Naive thymus-derived CD8-positive, alpha-beta T cell (primary cell): ENCODE results near the gene ORC1. TPM values are rescaled to one million over a fixed set of nuclear protein-coding genes. Genes with fewer than 3 reads are reported as not detected.

Source experiments
- ATAC-seq, 2 donors: fragments of 150-1000 bp; cut with Tn5 transposase in 1 of 2; sonication (Bioruptor Pico), chemical (Tn5 transposase) in 1 of 2; 1 replicate in 1 of 2; 2 replicates in 1 of 2; pipeline ENCODE4 v1.10.0; 2021; ENCODE audit warnings: mild to moderate bottlenecking in 2 of 2, moderate library complexity in 2 of 2
- POLR2A ChIA-PET: fragments of 350-600 bp; sonication (Branson Sonifier 250); formaldehyde crosslinking; loops from one replicate; lab custom pipeline; 2021; ENCODE audit warnings: antibody characterized with exemption; lab: Charles Lee
- DNase-seq, 10 donors: peaks; one replicate each; pipeline versions ENCODE4 v3.0.0 to v3.0.0-alpha.2; 2020 to 2022
- H3K27ac Mint-ChIP-seq, 10 donors: one replicate each; pipeline ENCODE4 v1.8.0; 2020 to 2022; ENCODE audit warnings: mild to moderate bottlenecking in 10 of 10, mixed read lengths in 10 of 10, moderate library complexity in 4 of 10, inconsistent platforms in 1 of 10
- H3K27me3 Mint-ChIP-seq, 5 donors: one replicate each; pipeline ENCODE4 v1.8.0; 2021 to 2022; ENCODE audit warnings: mixed read lengths in 5 of 5
- H3K36me3 Mint-ChIP-seq, 3 donors: one replicate each; pipeline ENCODE4 v1.8.0; 2020 to 2022; ENCODE audit warnings: mixed read lengths in 3 of 3, mild to moderate bottlenecking in 2 of 3, inconsistent platforms in 1 of 3
- H3K4me1 Mint-ChIP-seq, 4 donors: one replicate each; pipeline ENCODE4 v1.8.0; 2021 to 2022; ENCODE audit warnings: mixed read lengths in 4 of 4
- H3K4me3 Mint-ChIP-seq, 10 donors: one replicate each; pipeline ENCODE4 v1.8.0; 2020 to 2022; ENCODE audit warnings: mild to moderate bottlenecking in 10 of 10, mixed read lengths in 10 of 10, moderate library complexity in 6 of 10, inconsistent platforms in 1 of 10
- H3K9me3 Mint-ChIP-seq, 9 donors: one replicate each; pipeline ENCODE4 v1.8.0; 2020 to 2022; ENCODE audit warnings: mixed read lengths in 9 of 9, mild to moderate bottlenecking in 3 of 9, inconsistent platforms in 1 of 9, moderate library complexity in 1 of 9
- polyA plus RNA-seq, 3 donors: library from polyadenylated mRNA; unstranded; fragments of 300-500 nt; fragmentation: Illumina TruSeq; gene quantifications; one replicate each; pipeline ENCODE4 v1.2.3, GENCODE V29; 2021
- total RNA-seq, 8 experiments: library from RNA in 2 of 8; stranded (reverse) in 2 of 8; gene quantifications; one replicate each; pipeline ENCODE4 v1.2.3 and lab custom pipeline; 2021 to 2026

Gene ORC1
- total and polyA plus RNA-seq, 5 experiments from 2014 or later: 0.18 to 1.2 (median 1.0) TPM; not detected in 2

DNA sequence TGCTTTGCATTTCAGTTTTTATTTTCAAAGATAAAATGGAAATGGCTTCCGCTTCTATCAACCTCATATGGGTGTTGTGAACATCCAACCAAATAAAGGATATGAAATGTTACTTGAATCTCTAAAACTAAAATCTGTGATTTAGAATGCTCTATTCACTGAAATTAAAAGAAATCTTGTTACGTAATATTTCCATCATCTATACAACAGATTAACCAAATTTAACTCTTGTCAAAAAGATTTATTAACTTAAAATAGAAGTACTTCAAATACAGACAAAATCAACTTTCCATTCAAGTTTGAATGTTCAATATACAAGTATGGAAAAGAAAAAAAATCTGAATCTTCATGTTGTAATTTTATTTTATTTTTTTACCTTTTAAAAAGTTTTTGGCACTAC lies 18.8 kb upstream of the ORC1 start:
- no peak for DNase-seq
- H3K4me1 Mint-ChIP-seq: peaks cover 26 to 57% (median 55%) of the 10 kb centered on the region in 4 donors
- peak overlapping the region in 9 of 10 donors; percentile 11 to 84 (median 61) for H3K27ac Mint-ChIP-seq
- no peaks in the 10 kb centered on the region for H3K27me3 Mint-ChIP-seq
- POLR2A ChIA-PET: interaction anchor here (0.6 to 2.5 kb wide), 9 partner anchors 9 to 498 kb away, joined by 3 to 33 read pairs (median 3); partner anchors contain the start of genes CC2D1B, ECHDC2, ORC1 and PRPF38A
- no peak overlapping the region for H3K4me3 Mint-ChIP-seq
- H3K36me3 Mint-ChIP-seq: peaks cover 0 to 34% (median 12%) of the 10 kb centered on the region in 3 donors
- ATAC-seq: no peak
- H3K9me3 Mint-ChIP-seq: no peaks in the 10 kb centered on the region

DNA sequence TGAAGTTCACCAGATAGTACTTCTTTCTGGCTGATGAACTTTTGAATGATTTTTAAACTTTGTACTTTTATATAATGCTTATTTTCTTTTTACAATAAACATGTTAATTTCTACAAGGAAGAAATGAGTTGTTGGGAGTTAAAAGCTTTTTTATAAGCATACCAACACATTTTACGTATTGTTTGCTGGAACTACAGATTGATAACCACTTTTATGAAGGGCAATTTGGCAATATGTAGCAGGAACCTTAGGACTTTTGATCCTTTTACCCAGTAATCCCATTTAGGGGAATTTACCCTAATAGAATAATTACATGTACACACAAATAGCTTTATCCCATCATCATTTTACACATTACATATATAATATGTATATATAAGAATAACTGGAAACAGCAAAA lies 16.5 kb upstream of the ORC1 start:
- Mint-ChIP-seq H3K27me3 (no peaks in the 10 kb centered on the region), H3K4me3 (no peak overlapping the region), H3K9me3 (no peaks in the 10 kb centered on the region), H3K4me1 (peaks cover 25 to 53% (median 51%) of the 10 kb centered on the region in 4 donors), H3K27ac (peak overlapping the region in 2 of 10 donors; percentile 46 to 88), H3K36me3 (peaks cover 8 to 50% (median 14%) of the 10 kb centered on the region in 3 donors)
- ATAC-seq (no peak), DNase-seq (no peak)
- POLR2A ChIA-PET: interaction anchor here (0.6 to 0.9 kb wide), 2 partner anchors 84 to 215 kb away, joined by 3 to 5 read pairs; no protein-coding TSS in a partner anchor

DNA sequence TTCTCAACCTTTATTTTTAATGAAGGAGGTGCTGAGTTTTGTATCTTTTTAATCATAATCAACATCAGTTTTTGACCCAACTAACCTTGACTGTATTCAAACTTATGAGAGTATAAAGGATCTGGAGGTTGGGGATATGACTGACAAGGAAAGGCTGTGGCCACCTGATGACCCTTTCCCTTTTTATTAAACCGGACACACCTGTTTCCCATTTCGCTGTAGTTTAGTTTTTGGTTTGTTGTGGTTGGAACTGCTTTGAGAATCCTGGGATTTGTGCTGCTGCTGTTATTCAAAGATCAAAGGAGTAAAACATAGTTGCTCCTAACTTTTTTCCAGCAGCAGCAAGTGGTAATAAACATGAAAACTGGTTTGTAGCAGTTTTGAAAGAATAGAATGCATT lies 12.6 kb upstream of the ORC1 start:
- no peak overlapping the region for H3K4me3 Mint-ChIP-seq
- no peak for ATAC-seq
- H3K27me3 Mint-ChIP-seq: no peaks in the 10 kb centered on the region
- peak overlapping the region in 3 of 10 donors; percentile 11 to 66 (median 55) for H3K27ac Mint-ChIP-seq
- H3K36me3 Mint-ChIP-seq: peaks cover 8 to 78% (median 29%) of the 10 kb centered on the region in 3 donors
- POLR2A ChIA-PET: interaction anchor here (0.6 to 1.3 kb wide), 2 partner anchors 13 to 580 kb away, joined by 3 to 4 read pairs; partner anchors contain the start of genes ORC1 and PRPF38A
- H3K4me1 Mint-ChIP-seq: peaks cover 15 to 29% (median 22%) of the 10 kb centered on the region in 4 donors
- H3K9me3 Mint-ChIP-seq: no peaks in the 10 kb centered on the region
- no peak for DNase-seq

DNA sequence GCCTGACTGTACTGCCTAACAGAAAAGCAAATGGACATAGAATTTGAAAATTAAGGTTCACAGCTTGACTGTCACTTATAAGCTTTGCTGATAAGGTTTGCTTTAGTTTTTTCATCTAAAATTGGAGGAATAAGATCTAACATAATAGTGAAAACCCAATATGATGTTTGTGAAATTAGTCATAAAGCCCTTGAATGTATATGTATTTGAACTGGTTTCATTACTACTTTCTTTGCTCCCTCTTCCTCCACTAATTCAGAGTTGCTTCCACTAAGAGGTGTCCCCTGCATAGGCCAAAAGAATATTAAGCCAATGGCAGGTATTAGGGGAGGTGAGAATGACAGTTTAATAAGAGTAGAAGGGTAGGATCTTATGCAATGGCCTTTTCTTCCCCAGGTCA lies 10.7 kb upstream of the ORC1 start:
- Mint-ChIP-seq H3K4me3 (no peak overlapping the region), H3K36me3 (peaks cover 8 to 92% (median 35%) of the 10 kb centered on the region in 3 donors), H3K27me3 (no peaks in the 10 kb centered on the region), H3K4me1 (peaks cover 17 to 29% (median 19%) of the 10 kb centered on the region in 4 donors), H3K9me3 (no peaks in the 10 kb centered on the region), H3K27ac (peak overlapping the region in 4 of 10 donors; percentile 8 to 48 (median 24))
- POLR2A ChIA-PET: interaction anchor here (0.7 kb wide), 1 partner anchor 214 kb away, joined by 3 read pairs; no protein-coding TSS in a partner anchor
- DNase-seq (no peak), ATAC-seq (no peak)

DNA sequence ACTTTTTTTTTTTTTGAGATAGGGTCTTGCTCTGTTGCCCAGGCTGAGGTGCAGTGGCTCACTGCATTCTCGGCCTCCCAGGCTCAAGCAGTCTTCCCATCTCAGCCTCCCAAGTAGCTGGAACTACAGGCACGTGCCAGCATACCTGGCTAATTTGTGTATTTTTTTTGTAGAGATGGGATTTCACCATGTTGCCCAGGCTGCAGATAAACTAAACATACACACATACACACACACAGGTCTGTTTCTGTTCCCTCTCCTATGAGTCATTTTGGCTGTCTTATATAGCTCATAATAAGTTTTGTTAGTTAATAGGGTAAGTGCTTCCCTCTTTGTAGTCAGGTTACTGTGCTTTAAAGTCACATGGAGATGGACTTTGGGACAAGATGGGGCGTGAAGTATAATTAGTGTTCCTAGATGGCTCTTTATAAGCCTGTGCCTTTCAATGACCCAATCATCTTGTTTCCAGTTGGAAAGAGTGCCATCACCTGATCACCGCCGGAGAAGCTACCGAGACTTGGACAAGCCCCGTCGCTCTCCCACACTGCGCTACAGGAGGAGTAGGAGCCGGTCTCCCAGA lies 9.3 kb upstream of the ORC1 start:
- DNase-seq (no peak), ATAC-seq (no peak)
- Mint-ChIP-seq H3K36me3 (peaks cover 8 to 89% (median 35%) of the 10 kb centered on the region in 3 donors), H3K27me3 (no peaks in the 10 kb centered on the region), H3K9me3 (no peaks in the 10 kb centered on the region), H3K4me1 (peaks cover 7 to 24% (median 15%) of the 10 kb centered on the region in 4 donors), H3K4me3 (no peak overlapping the region), H3K27ac (peak overlapping the region in 1 of 10 donors; percentile 53)
- POLR2A ChIA-PET: interaction anchor here (0.8 to 1.6 kb wide), 2 partner anchors 9 to 10 kb away, joined by 3 to 11 read pairs; partner anchors contain the start of genes ORC1 and PRPF38A

DNA sequence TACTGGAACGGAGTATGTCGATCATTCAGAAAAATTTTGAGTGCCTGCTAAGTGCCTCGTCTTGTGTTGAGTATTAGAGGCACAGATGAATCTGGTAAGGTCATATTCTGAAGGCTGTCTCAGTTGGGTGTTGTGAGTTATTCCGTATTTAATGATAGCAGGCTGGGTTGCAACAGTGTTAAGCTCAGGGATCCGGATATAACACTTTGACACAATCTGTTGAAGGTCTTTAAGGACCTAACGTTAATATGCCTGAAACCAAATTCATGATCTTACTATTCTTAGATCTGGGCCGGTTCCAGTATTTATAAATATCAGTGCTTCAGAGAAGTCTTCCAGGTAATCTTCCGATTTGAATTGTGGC lies 734 bp upstream of the ORC1 start:
- H3K36me3 Mint-ChIP-seq: peaks cover 0 to 36% (median 12%) of the 10 kb centered on the region in 3 donors
- peaks cover 13 to 46% (median 42%) of the 10 kb centered on the region in 4 donors for H3K4me1 Mint-ChIP-seq
- DNase-seq (no peak), ATAC-seq (no peak)
- peak overlapping the region; percentile 97 to 100 (median 99) for H3K4me3 Mint-ChIP-seq
- H3K27ac Mint-ChIP-seq: peak overlapping the region; percentile 93 to 99 (median 99)
- POLR2A ChIA-PET: interaction anchor here (0.6 to 3.0 kb wide), 16 partner anchors 8 to 350 kb away, joined by 3 to 51 read pairs (median 6); partner anchors contain the start of genes BTF3L4, CC2D1B, SHISAL2A and TUT4
- H3K27me3 Mint-ChIP-seq: no peaks in the 10 kb centered on the region
- H3K9me3 Mint-ChIP-seq: no peaks in the 10 kb centered on the region

DNA sequence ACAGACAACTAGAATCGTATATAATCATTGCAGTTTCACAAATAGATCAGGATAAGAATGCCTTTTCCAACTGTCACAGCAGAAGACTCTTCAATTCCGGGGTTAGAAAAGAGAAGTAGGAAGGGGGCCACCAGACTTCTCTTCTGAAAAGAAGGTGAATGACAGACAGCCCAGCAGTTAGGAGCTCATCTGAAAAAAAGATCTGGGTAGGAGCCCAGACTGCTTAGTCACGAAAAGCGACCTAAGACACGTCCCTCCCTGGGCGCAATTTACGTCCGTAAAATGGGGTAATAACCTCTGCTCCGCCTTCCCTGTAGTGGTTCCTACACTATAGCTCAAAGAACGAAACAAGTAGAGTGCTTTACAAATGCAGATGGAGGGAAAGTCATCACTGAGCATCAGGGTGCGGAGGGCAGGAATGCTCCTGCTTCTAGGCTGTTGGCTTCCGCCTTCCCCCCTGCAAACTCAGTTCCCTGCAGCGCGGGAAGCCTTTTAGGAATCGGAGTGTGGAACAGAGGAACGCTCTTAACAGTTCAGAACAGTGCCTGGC lies 582 bp downstream of the ORC1 start:
- ATAC-seq (peak; percentile 21 to 28), DNase-seq (peak in 8 of 10 donors; percentile 6 to 52 (median 44))
- peak overlapping the region; percentile 97 to 100 (median 99) for H3K4me3 Mint-ChIP-seq
- no peaks in the 10 kb centered on the region for H3K27me3 Mint-ChIP-seq
- H3K4me1 Mint-ChIP-seq: peaks cover 11 to 42% (median 38%) of the 10 kb centered on the region in 4 donors
- H3K9me3 Mint-ChIP-seq: no peaks in the 10 kb centered on the region
- H3K27ac Mint-ChIP-seq: peak overlapping the region; percentile 93 to 99 (median 99)
- peaks cover 0 to 29% (median 7%) of the 10 kb centered on the region in 3 donors for H3K36me3 Mint-ChIP-seq
- POLR2A ChIA-PET: interaction anchor here (0.6 to 3.0 kb wide), 17 partner anchors 10 to 348 kb away, joined by 3 to 51 read pairs (median 6); partner anchors contain the start of genes BTF3L4, CC2D1B, SHISAL2A and TUT4

DNA sequence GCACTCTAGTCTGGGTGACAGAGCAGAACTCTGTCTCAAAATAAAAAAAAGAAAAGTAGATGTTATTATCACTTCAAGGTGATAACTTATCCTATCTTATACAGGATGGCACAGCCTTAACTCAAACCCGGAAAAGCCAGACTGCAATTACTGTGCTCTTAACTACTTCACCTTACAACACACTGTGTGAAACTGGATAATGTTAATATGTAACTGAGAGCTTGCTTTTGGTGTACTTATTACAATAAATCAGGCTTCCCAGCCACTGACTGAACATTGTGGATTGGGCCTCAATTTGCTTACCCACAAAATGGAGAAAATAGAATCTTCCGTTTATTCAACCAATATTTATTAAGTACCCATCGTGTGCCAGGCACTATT lies 1.4 kb downstream of the ORC1 start:
- no peaks in the 10 kb centered on the region for H3K27me3 Mint-ChIP-seq
- peaks cover 11 to 40% (median 35%) of the 10 kb centered on the region in 4 donors for H3K4me1 Mint-ChIP-seq
- POLR2A ChIA-PET: interaction anchor here (3.0 kb wide), 1 partner anchor 10 kb away, joined by 11 read pairs; no protein-coding TSS in a partner anchor
- DNase-seq (no peak), ATAC-seq (no peak)
- H3K27ac Mint-ChIP-seq: peak overlapping the region in 1 of 10 donors; percentile 93
- no peaks in the 10 kb centered on the region for H3K9me3 Mint-ChIP-seq
- H3K4me3 Mint-ChIP-seq: peak overlapping the region in 8 of 10 donors; percentile 18 to 100 (median 99)
- peaks cover 0 to 23% (median 7%) of the 10 kb centered on the region in 3 donors for H3K36me3 Mint-ChIP-seq

DNA sequence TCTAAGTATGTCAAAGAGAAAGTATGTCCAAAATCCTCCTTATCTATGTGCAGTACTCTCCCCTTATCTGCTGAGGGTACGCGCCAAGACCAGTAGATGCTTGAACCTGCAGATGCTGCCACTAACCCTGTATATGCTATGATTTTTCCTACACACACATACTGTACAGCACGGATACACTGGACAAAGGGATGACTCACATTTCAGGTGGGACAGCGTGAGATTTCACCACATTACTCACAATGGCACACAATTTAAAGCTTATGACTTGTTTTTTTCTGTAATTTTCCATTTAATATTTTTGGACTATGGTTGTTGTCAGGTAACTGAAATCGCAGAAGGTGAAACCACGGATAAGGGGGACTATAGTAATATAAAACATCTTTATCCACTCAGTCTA lies 4.1 kb downstream of the ORC1 start:
- no peak overlapping the region for H3K27ac Mint-ChIP-seq
- ATAC-seq: no peak
- no peaks in the 10 kb centered on the region for H3K9me3 Mint-ChIP-seq
- POLR2A ChIA-PET: no interaction called here
- H3K27me3 Mint-ChIP-seq: no peaks in the 10 kb centered on the region
- no peaks in the 10 kb centered on the region for H3K36me3 Mint-ChIP-seq
- H3K4me1 Mint-ChIP-seq: peaks cover 9 to 21% (median 16%) of the 10 kb centered on the region in 4 donors
- no peak overlapping the region for H3K4me3 Mint-ChIP-seq
- DNase-seq: no peak

DNA sequence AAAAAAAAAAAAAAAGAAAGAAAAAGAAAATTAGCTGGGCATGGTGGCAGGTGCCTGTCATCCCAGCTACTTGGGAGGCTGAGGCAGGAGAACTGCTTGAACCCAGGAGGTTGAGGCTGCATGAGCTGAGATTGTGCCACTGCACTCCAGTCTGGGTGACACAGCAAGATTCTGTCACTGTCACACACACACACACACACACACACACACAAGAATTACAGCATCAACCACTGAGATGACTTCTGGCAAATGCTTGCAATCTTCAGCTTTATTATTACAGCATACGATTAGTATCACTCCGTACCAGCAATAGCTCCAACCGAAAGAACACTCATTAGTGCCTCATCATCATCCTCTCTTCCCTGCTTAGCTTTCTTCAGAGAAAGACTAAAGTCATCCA lies 4.6 kb downstream of the ORC1 start:
- Mint-ChIP-seq H3K27ac (no peak overlapping the region), H3K9me3 (no peaks in the 10 kb centered on the region), H3K27me3 (no peaks in the 10 kb centered on the region), H3K4me1 (peaks cover 9 to 16% (median 11%) of the 10 kb centered on the region in 4 donors), H3K36me3 (no peaks in the 10 kb centered on the region), H3K4me3 (no peak overlapping the region)
- POLR2A ChIA-PET: no interaction called here
- no peak for DNase-seq
- ATAC-seq: no peak

DNA sequence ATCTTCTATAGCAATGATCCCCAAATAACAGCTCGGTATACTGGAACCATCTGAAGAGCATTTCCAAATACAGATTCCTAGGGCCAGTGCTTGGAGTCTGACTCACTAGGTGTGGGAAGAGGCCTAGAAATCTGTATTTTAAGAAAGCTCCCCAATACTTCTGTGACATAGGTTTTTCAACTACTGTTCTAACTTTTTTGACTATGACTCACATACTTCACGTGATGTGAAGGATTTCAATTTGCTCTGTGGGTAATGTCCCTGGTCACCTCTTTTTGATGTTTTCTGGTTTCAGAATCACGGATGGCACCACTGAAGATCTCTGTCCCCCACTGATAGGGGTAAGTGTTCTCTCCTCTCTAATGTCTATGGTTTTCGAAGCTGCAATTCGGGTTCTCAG lies 11.0 kb downstream of the ORC1 start:
- H3K4me1 Mint-ChIP-seq: no peaks in the 10 kb centered on the region
- H3K27ac Mint-ChIP-seq: peak overlapping the region in 1 of 10 donors; percentile 54
- DNase-seq (no peak), ATAC-seq (no peak)
- no peaks in the 10 kb centered on the region for H3K36me3 Mint-ChIP-seq
- no peak overlapping the region for H3K4me3 Mint-ChIP-seq
- no peaks in the 10 kb centered on the region for H3K9me3 Mint-ChIP-seq
- no peaks in the 10 kb centered on the region for H3K27me3 Mint-ChIP-seq
- POLR2A ChIA-PET: no interaction called here

DNA sequence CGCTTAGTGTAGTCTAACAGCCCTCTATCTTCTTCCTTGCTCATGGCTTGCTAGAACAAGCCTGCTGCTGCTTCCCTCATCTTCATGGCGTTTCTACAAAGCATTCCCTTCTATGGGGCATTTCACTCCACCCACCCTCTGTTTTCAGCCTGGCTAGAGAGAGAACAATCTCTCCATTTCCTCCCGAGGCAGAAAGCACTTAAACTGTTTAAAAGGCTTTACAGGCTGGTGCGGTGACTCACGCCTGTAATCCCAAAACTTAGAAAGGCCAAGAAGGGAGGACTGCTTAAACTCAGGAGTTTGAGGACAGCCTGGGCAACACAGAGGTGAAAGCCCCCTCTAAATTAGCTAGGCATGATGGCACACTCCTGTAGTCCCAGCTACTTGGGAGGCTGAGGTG lies 17.8 kb downstream of the ORC1 start:
- Mint-ChIP-seq H3K36me3 (peaks cover 0 to 4% (median 0%) of the 10 kb centered on the region in 3 donors), H3K27ac (no peak overlapping the region), H3K9me3 (no peaks in the 10 kb centered on the region), H3K27me3 (no peaks in the 10 kb centered on the region), H3K4me3 (no peak overlapping the region), H3K4me1 (no peaks in the 10 kb centered on the region)
- ATAC-seq: no peak
- no peak for DNase-seq
- POLR2A ChIA-PET: no interaction called here

DNA sequence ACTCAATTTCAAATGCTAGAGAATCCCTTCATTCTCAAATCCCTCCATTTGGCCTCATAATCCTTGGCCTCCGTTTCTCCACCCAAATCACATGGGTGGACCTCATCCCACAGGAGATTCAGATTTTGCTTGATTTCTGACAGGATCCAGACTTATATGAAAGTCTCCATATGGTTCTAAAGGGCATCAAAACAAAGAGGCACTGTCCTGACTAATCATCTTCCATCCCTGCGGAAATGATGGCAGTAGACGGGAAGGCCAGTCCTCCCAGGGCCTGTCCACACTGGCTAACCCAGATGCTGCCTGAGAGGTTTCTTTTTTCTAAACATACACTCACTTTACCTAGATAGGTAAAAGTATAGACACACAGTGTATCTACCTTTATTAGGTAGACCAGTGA lies 18.8 kb downstream of the ORC1 start:
- DNase-seq: no peak
- POLR2A ChIA-PET: no interaction called here
- Mint-ChIP-seq H3K4me3 (no peak overlapping the region), H3K4me1 (no peaks in the 10 kb centered on the region), H3K9me3 (no peaks in the 10 kb centered on the region), H3K36me3 (peaks cover 0 to 4% (median 0%) of the 10 kb centered on the region in 3 donors), H3K27ac (no peak overlapping the region), H3K27me3 (no peaks in the 10 kb centered on the region)
- no peak for ATAC-seq
